ENCODE measurements around the gene PDE9A. TPM values are rescaled to one million over a fixed set of nuclear protein-coding genes. Genes with fewer than 3 reads are reported as not detected.
"Not testable (repeated sequence)": the region's sequence is repeated elsewhere in the genome, so short reads cannot be mapped to it uniquely, and the experiment has no call there.

PDE9A gene
- total RNA-seq, 1 donor from 2014 or later: 13.1 TPM

- DNase-seq; H3K9me3 Mint-ChIP-seq; H3K27ac Mint-ChIP-seq; intact Hi-C loops (cut with micrococcal nuclease); H3K4me1 Mint-ChIP-seq; H3K4me3 Mint-ChIP-seq; H3K36me3 Mint-ChIP-seq (ENCODE audit: low read depth): not testable (repeated sequence)
- peaks cover 17% of the 10 kb centered on the region for H3K27me3 Mint-ChIP-seq
Measured at GRCh38 chr21:42628466-42629061, 24.9 kb upstream of the PDE9A start.

- Mint-ChIP-seq H3K9me3 (no peaks in the 10 kb centered on the region), H3K4me1 (no peaks in the 10 kb centered on the region)
- intact Hi-C loops (cut with micrococcal nuclease): no loop called here
Measured at GRCh38 chr21:42629933-42630589, 23.4 kb upstream of the PDE9A start.

GRCh38 chr21:42630626-42631025 is 22.8 kb upstream of the PDE9A start:
- H3K4me1 Mint-ChIP-seq: no peaks in the 10 kb centered on the region
- DNase-seq: no peak
- H3K36me3 Mint-ChIP-seq (ENCODE audit: low read depth): no peaks in the 10 kb centered on the region
- intact Hi-C loops (cut with micrococcal nuclease): no loop called here
- H3K9me3 Mint-ChIP-seq: no peaks in the 10 kb centered on the region
- H3K27ac Mint-ChIP-seq: no peak overlapping the region
- no peak overlapping the region for H3K4me3 Mint-ChIP-seq
- H3K27me3 Mint-ChIP-seq: peaks cover 11% of the 10 kb centered on the region

More at GRCh38 chr21:42629933-42630589, 23.4 kb upstream of the PDE9A start:
- Mint-ChIP-seq H3K27me3 (peaks cover 12% of the 10 kb centered on the region), H3K36me3 (ENCODE audit: low read depth) (no peaks in the 10 kb centered on the region), H3K27ac (no peak overlapping the region), H3K4me3 (no peak overlapping the region)
- DNase-seq: no peak

- no peak overlapping the region for H3K27ac Mint-ChIP-seq
- H3K9me3 Mint-ChIP-seq: no peaks in the 10 kb centered on the region
- DNase-seq: no peak
- H3K27me3 Mint-ChIP-seq: peaks cover 8% of the 10 kb centered on the region
- intact Hi-C loops (cut with micrococcal nuclease): no loop called here
- H3K4me3 Mint-ChIP-seq: no peak overlapping the region
- H3K4me1 Mint-ChIP-seq: no peaks in the 10 kb centered on the region
- no peaks in the 10 kb centered on the region for H3K36me3 Mint-ChIP-seq (ENCODE audit: low read depth)
Measured at GRCh38 chr21:42631142-42631541, 22.3 kb upstream of the PDE9A start.

- Mint-ChIP-seq H3K36me3 (ENCODE audit: low read depth) (no peaks in the 10 kb centered on the region), H3K4me1 (no peaks in the 10 kb centered on the region), H3K4me3 (no peak overlapping the region), H3K9me3 (no peaks in the 10 kb centered on the region), H3K27me3 (peaks cover 3% of the 10 kb centered on the region), H3K27ac (no peak overlapping the region)
- DNase-seq: no peak
- intact Hi-C loops (cut with micrococcal nuclease): no loop called here
Measured at GRCh38 chr21:42632336-42632751, 21.1 kb upstream of the PDE9A start.

- no peak for DNase-seq
- Mint-ChIP-seq H3K27me3 (peaks cover 3% of the 10 kb centered on the region), H3K27ac (no peak overlapping the region), H3K4me3 (no peak overlapping the region), H3K9me3 (no peaks in the 10 kb centered on the region), H3K36me3 (ENCODE audit: low read depth) (no peaks in the 10 kb centered on the region), H3K4me1 (no peaks in the 10 kb centered on the region)
- intact Hi-C loops (cut with micrococcal nuclease): no loop called here
Measured at GRCh38 chr21:42632771-42633690, 20.4 kb upstream of the PDE9A start.

GRCh38 chr21:42633858-42634257 is 19.6 kb upstream of the PDE9A start:
- intact Hi-C loops (cut with micrococcal nuclease): no loop called here
- Mint-ChIP-seq H3K4me3 (no peak overlapping the region), H3K27me3 (peaks cover 3% of the 10 kb centered on the region), H3K4me1 (no peaks in the 10 kb centered on the region), H3K27ac (no peak overlapping the region), H3K36me3 (ENCODE audit: low read depth) (no peaks in the 10 kb centered on the region), H3K9me3 (no peaks in the 10 kb centered on the region)
- no peak for DNase-seq

GRCh38 chr21:42635848-42636519 is 17.4 kb upstream of the PDE9A start:
- no peak for DNase-seq
- H3K9me3 Mint-ChIP-seq: no peaks in the 10 kb centered on the region
- no peak overlapping the region for H3K27ac Mint-ChIP-seq
- H3K4me3 Mint-ChIP-seq: no peak overlapping the region
- intact Hi-C loops (cut with micrococcal nuclease): no loop called here
- H3K36me3 Mint-ChIP-seq (ENCODE audit: low read depth): no peaks in the 10 kb centered on the region
- no peaks in the 10 kb centered on the region for H3K4me1 Mint-ChIP-seq
- peaks cover 5% of the 10 kb centered on the region for H3K27me3 Mint-ChIP-seq

- no peak overlapping the region for H3K27ac Mint-ChIP-seq
- H3K4me1 Mint-ChIP-seq: no peaks in the 10 kb centered on the region
- peaks cover 7% of the 10 kb centered on the region for H3K27me3 Mint-ChIP-seq
- intact Hi-C loops (cut with micrococcal nuclease): no loop called here
- no peaks in the 10 kb centered on the region for H3K9me3 Mint-ChIP-seq
- H3K36me3 Mint-ChIP-seq (ENCODE audit: low read depth): no peaks in the 10 kb centered on the region
- no peak for DNase-seq
- no peak overlapping the region for H3K4me3 Mint-ChIP-seq
Measured at GRCh38 chr21:42636520-42637266, 16.7 kb upstream of the PDE9A start.

GRCh38 chr21:42637267-42638041 is 16.0 kb upstream of the PDE9A start:
- Mint-ChIP-seq H3K27ac (no peak overlapping the region), H3K27me3 (peaks cover 11% of the 10 kb centered on the region), H3K4me3 (no peak overlapping the region), H3K4me1 (no peaks in the 10 kb centered on the region), H3K36me3 (ENCODE audit: low read depth) (no peaks in the 10 kb centered on the region), H3K9me3 (no peaks in the 10 kb centered on the region)
- intact Hi-C loops (cut with micrococcal nuclease): no loop called here
- DNase-seq: no peak

- Mint-ChIP-seq H3K27me3 (peaks cover 11% of the 10 kb centered on the region), H3K9me3 (no peaks in the 10 kb centered on the region), H3K36me3 (ENCODE audit: low read depth) (no peaks in the 10 kb centered on the region), H3K4me1 (no peaks in the 10 kb centered on the region), H3K27ac (no peak overlapping the region), H3K4me3 (no peak overlapping the region)
- intact Hi-C loops (cut with micrococcal nuclease): no loop called here
- DNase-seq: no peak
Measured at GRCh38 chr21:42638266-42638863, 15.1 kb upstream of the PDE9A start.

GRCh38 chr21:42639646-42640152 is 13.7 kb upstream of the PDE9A start:
- no peak overlapping the region for H3K27ac Mint-ChIP-seq

More at GRCh38 chr21:42639646-42640152, 13.7 kb upstream of the PDE9A start:
- intact Hi-C loops (cut with micrococcal nuclease): no loop called here
- Mint-ChIP-seq H3K4me3 (no peak overlapping the region), H3K27me3 (peaks cover 11% of the 10 kb centered on the region), H3K9me3 (no peaks in the 10 kb centered on the region), H3K4me1 (no peaks in the 10 kb centered on the region), H3K36me3 (ENCODE audit: low read depth) (no peaks in the 10 kb centered on the region)
- DNase-seq: no peak
